ENCODE results near the gene TRPM4.

DNA sequence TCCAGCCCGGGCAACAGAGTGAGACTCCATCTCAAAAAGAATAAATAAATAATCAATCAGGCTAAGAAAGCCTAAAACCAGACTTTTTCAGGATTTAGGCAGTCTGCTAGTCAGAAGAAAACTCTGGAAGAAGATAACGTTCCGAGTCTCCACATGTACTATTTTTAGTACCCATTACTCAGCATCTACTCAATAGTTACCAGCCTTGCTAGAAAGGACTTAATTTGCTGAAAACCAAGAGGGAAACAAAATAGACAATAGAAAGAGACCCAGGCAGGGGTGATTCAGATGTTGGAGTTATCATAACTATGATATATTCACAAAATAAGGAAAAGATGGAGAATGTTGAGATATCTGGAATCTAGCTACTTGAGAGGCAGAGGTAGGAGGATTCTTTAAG, 47.0 kb upstream of the TRPM4 start:
- TF ChIP-seq, protein P1, sequence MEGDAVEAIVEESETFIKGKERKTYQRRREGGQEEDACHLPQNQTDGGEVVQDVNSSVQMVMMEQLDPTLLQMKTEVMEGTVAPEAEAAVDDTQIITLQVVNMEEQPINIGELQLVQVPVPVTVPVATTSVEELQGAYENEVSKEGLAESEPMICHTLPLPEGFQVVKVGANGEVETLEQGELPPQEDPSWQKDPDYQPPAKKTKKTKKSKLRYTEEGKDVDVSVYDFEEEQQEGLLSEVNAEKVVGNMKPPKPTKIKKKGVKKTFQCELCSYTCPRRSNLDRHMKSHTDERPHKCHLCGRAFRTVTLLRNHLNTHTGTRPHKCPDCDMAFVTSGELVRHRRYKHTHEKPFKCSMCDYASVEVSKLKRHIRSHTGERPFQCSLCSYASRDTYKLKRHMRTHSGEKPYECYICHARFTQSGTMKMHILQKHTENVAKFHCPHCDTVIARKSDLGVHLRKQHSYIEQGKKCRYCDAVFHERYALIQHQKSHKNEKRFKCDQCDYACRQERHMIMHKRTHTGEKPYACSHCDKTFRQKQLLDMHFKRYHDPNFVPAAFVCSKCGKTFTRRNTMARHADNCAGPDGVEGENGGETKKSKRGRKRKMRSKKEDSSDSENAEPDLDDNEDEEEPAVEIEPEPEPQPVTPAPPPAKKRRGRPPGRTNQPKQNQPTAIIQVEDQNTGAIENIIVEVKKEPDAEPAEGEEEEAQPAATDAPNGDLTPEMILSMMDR (conservative IDR thresholded peaks at IDR 0.05; ENCODE audit: low read length): no peak
- no peak for TF ChIP-seq EZH2phosphoT487 (IDR thresholded peaks at IDR 0.05; ENCODE audit: borderline replicate concordance)

Data from Loucy (cell line).